HepG2 (cell line): ENCODE data around the gene MRPS10. TPM values are rescaled to one million over a fixed set of nuclear protein-coding genes. Genes with fewer than 3 reads are reported as not detected.

Source experiments
- ATAC-seq: fragments of 200-7000 bp; cut with Tn5 transposase; 3 replicates; pipeline ENCODE4 v1.9.1; 2020; ENCODE audit warnings: mild to moderate bottlenecking, moderate library complexity
- BruUV-seq: library from RNA; stranded (reverse); fragments of 400-500 nt; replicated peaks from 2 replicates; lab custom pipeline; 2021; lab: Mats Ljungman, UMichigan
- CTCF ChIA-PET: fragments of 300-600 bp; formaldehyde crosslinking; extraction: SDS; loops from one replicate; lab custom pipeline; 2021; ENCODE audit warnings: low total read pairs, inconsistent platforms, low intra/inter-chr PET ratio; lab: Yijun Ruan, JAX
- POLR2A ChIA-PET: fragments of 350-600 bp; sonication (Branson Sonifier 250); formaldehyde crosslinking; loops from one replicate; lab custom pipeline; 2020; ENCODE audit warnings: antibody characterized with exemption, inconsistent platforms; lab: Yijun Ruan, JAX
- DNase-seq: peaks from one replicate; pipeline ENCODE4 v3.0.0-alpha.2; 2015; ENCODE audit warnings: low spot score
- FAIRE-seq: peaks from 3 replicates; lab custom pipeline; 2011; peaks lifted over from hg19 to GRCh38; lab: Jason Lieb, UNC
- H2AFZ ChIP-seq: one replicate; pipeline ENCODE4 v1.6.1; 2011; ENCODE audit warnings: low read length, inconsistent platforms
- H3K27ac ChIP-seq: fragments of 300-600 bp; 3 replicates; pipeline ENCODE4 v1.8.0; 2011; ENCODE audit warnings: mixed run types, mild to moderate bottlenecking, mixed read lengths, low read length, inconsistent platforms; ENCODE audit not compliant: insufficient read depth; ENCODE audit errors: extremely low read length
- H3K27me3 ChIP-seq, 2 experiments: fragments of 200-600 bp in 1 of 2; 2 replicates in 1 of 2; 3 replicates in 1 of 2; pipeline versions ENCODE4 v1.6.0 to v1.8.0; 2011; ENCODE audit warnings: low read length in 2 of 2, mild to moderate bottlenecking in 2 of 2, moderate library complexity in 2 of 2, inconsistent platforms in 1 of 2; ENCODE audit not compliant: insufficient read depth in 2 of 2, control insufficient read depth in 1 of 2
- H3K36me3 ChIP-seq, 2 experiments: fragments of 200-600 bp in 1 of 2; replicated peaks in 1 of 2; 2 replicates in 1 of 2; 3 replicates in 1 of 2; pipeline versions ENCODE4 v1.5.1 to v1.8.0; 2011; ENCODE audit warnings: low read length in 2 of 2, inconsistent platforms in 1 of 2; ENCODE audit not compliant: insufficient read depth in 2 of 2, control insufficient read depth in 1 of 2
- H3K4me1 ChIP-seq: 2 replicates; pipeline ENCODE4 v1.5.1; 2012; ENCODE audit warnings: low read length, inconsistent platforms; ENCODE audit not compliant: insufficient read depth
- H3K4me2 ChIP-seq: 2 replicates; pipeline ENCODE4 v1.6.0; 2011; ENCODE audit warnings: low read depth, low read length, inconsistent platforms
- H3K4me3 ChIP-seq, 3 experiments: fragments of 200-600 bp in 1 of 3; sonication (generic), shearing (Covaris generic) in 1 of 3; replicated peaks in 1 of 3; 2 replicates each; pipeline ENCODE4 v1.5.1; 2011 to 2016; ENCODE audit warnings: low read length in 3 of 3, inconsistent platforms in 2 of 3, low read depth in 2 of 3, mild to moderate bottlenecking in 2 of 3, control low read depth in 1 of 3, mixed read lengths in 1 of 3; ENCODE audit not compliant: insufficient read depth in 1 of 3
- H3K79me2 ChIP-seq: one replicate; pipeline ENCODE4 v1.6.1; 2011; ENCODE audit warnings: low read length, inconsistent platforms; ENCODE audit not compliant: insufficient read depth
- H3K9ac ChIP-seq: 2 replicates; pipeline ENCODE4 v1.6.0; 2011; ENCODE audit warnings: mild to moderate bottlenecking, low read depth, low read length, inconsistent platforms; ENCODE audit not compliant: insufficient read depth
- H3K9me3 ChIP-seq: 2 replicates; pipeline ENCODE4 v1.5.1; 2012; ENCODE audit warnings: mild to moderate bottlenecking, low read length
- H4K20me1 ChIP-seq: 2 replicates; pipeline ENCODE4 v1.6.0; 2011; ENCODE audit warnings: inconsistent platforms, mild to moderate bottlenecking, low read length, moderate library complexity; ENCODE audit not compliant: insufficient read depth
- BORCS8-MEF2B ChIP-seq: sonication (generic); formaldehyde crosslinking; IDR thresholded peaks from 2 replicates; pipeline ENCODE4 v1.8.0; 2022; ENCODE audit warnings: mild to moderate bottlenecking, missing genetic modification reagents
- GATAD2A ChIP-seq: IDR thresholded peaks from 2 replicates; pipeline ENCODE4 v1.6.1; 2016
- HMG20A ChIP-seq: IDR thresholded peaks from 2 replicates; pipeline ENCODE4 v1.6.1; 2016; ENCODE audit warnings: borderline replicate concordance
- KLF16 ChIP-seq, 2 experiments: sonication (generic) in 1 of 2; formaldehyde crosslinking in 1 of 2; IDR thresholded peaks; 2 replicates each; pipeline versions ENCODE4 v1.6.1 to v1.8.0; 2016 to 2023; ENCODE audit warnings: missing genetic modification reagents in 2 of 2, missing compliant biosample characterization in 1 of 2
- MIER2 ChIP-seq: IDR thresholded peaks from 2 replicates; pipeline ENCODE4 v1.6.1; 2016; ENCODE audit warnings: missing biosample characterization, missing genetic modification reagents
- NR2F2 ChIP-seq: IDR thresholded peaks from 2 replicates; pipeline ENCODE4 v1.6.1; 2012; ENCODE audit warnings: low read depth, inconsistent platforms, borderline replicate concordance
- PITX1 ChIP-seq: sonication (generic); formaldehyde crosslinking; IDR thresholded peaks from 2 replicates; pipeline ENCODE4 v1.5.1; 2020; ENCODE audit warnings: mild to moderate bottlenecking, missing genetic modification reagents
- THYN1 ChIP-seq: sonication (generic); formaldehyde crosslinking; IDR thresholded peaks from 2 replicates; pipeline ENCODE4 v1.8.1; 2023; ENCODE audit warnings: low read depth, mild to moderate bottlenecking, moderate library complexity, missing genetic modification reagents, borderline replicate concordance
- TRAFD1 ChIP-seq: sonication (generic); formaldehyde crosslinking; IDR thresholded peaks from 2 replicates; pipeline ENCODE4 v1.5.1; 2020; ENCODE audit warnings: missing genetic modification reagents, mild to moderate bottlenecking, borderline replicate concordance
- ZNF136 ChIP-seq: sonication (generic); formaldehyde crosslinking; IDR thresholded peaks from 2 replicates; pipeline ENCODE4 v1.8.1; 2022; ENCODE audit warnings: low read depth, mild to moderate bottlenecking, moderate library complexity, missing genetic modification reagents
- WGBS: methylation state at CpG from one replicate; pipeline ENCODE4 v1.1.6; 2017; ENCODE audit warnings: low lambda C conversion rate; 5-methylcytosine and 5-hydroxymethylcytosine counted together
- in situ Hi-C: cut with HindIII; loops from 2 replicates; pipeline ENCODE4 v1.10.0; 2017; ENCODE audit warnings: low pct_unique_long_range_greater_than_20kb; ENCODE audit not compliant: extremely low pct_ligation_motif_present
- intact Hi-C: fragments of 100-400 bp; cut with micrococcal nuclease; formaldehyde crosslinking; loops from one replicate; pipeline ENCODE4 v1.10.0; 2022; ENCODE audit not compliant: unreplicated experiment
- polyA plus RNA-seq, 8 experiments: library from polyadenylated mRNA; depleted of rRNA in 3 of 8; stranded (reverse) in 7 of 8; unstranded in 1 of 8; fragments of >200 nt; fragmentation: Illumina TruSeq in 4 of 8; extraction: Trizol in 4 of 8; gene quantifications; 2 replicates each; pipeline versions ENCODE4 v1.2.1 to v1.2.3, GENCODE V29; 2011 to 2016; ENCODE audit warnings: low read depth in 4 of 8, missing spikeins in 1 of 8, mixed read lengths in 1 of 8; ENCODE audit not compliant: insufficient read depth in 1 of 8
- total RNA-seq, 5 experiments: library from RNA; depleted of rRNA; stranded (reverse); fragments of >200 nt; fragmentation: Illumina TruSeq; extraction: Trizol; gene quantifications; 2 replicates each; pipeline ENCODE4 v1.2.3, GENCODE V29; 2016; ENCODE audit warnings: low read depth in 1 of 5

The MRPS10 gene
- total and polyA plus RNA-seq, 2 of the 13 experiments (the other 11 are each of a cell fraction or from before 2014, with no cell fraction given) = 31.7 to 54.6 TPM

- TF ChIP-seq HMG20A (no peak), KLF16 (CRISPR knock-in tag; IDR thresholded peaks at IDR 0.05) (no peak), THYN1 (CRISPR knock-in tag) (no peak), BORCS8-MEF2B (no peak), NR2F2 (no peak)
These were observed 58.1 kb downstream of the MRPS10 start (continued) for GRCh38 chr6:42159431-42160024.

GRCh38 chr6:42158631-42159030 is 59.0 kb downstream of the MRPS10 start:
- ATAC-seq = no peak
- POLR2A ChIA-PET = no interaction called here
- Histone ChIP-seq H3K27ac (no peak overlapping the region), H3K4me3 (no peak overlapping the region)
- FAIRE-seq = no peak
- in situ Hi-C loops = no loop called here
- TF ChIP-seq GATAD2A (CRISPR knock-in tag) = no peak
- TF ChIP-seq PITX1 (CRISPR knock-in tag) = no peak
- no peak for TF ChIP-seq TRAFD1 (CRISPR knock-in tag)
- no peak for TF ChIP-seq MIER2 (CRISPR knock-in tag)
- TF ChIP-seq ZNF136 (CRISPR knock-in tag) = no peak
- TF ChIP-seq, all 625 proteins: peak for 0
- no peak for DNase-seq
- Histone ChIP-seq H4K20me1 (no peaks in the 10 kb centered on the region), H3K79me2 (no peaks in the 10 kb centered on the region), H3K9me3 (no peaks in the 10 kb centered on the region), H3K4me1 (peaks cover 33% of the 10 kb centered on the region), H3K9ac (no peak overlapping the region), H3K27me3 (peaks cover 3 to 17% of the 10 kb centered on the region in 2 experiments; a peak in 3 of 5 replicates), H3K36me3 (no peaks in the 10 kb centered on the region), H2AFZ (no peak overlapping the region), H3K4me2 (no peak overlapping the region)
- 9% methylated on average over 1 of the region's 2 CpGs for WGBS
- no TSS peak for BruUV-seq
- CTCF ChIA-PET = no interaction called here
- intact Hi-C loops = no loop called here
